GM10248 (cell line): ENCODE data around the gene CSNK1D.

Experiments used
- CTCF ChIA-PET: fragments of 300-600 bp; sonication (Branson Sonifier 250); formaldehyde crosslinking; extraction: SDS; loops from one replicate; lab custom pipeline; 2021; ENCODE audit warnings: antibody characterized with exemption; lab: Yijun Ruan, JAX
- POLR2A ChIA-PET: fragments of 350-650 bp; sonication (Branson Sonifier 250); formaldehyde crosslinking; extraction: SDS; loops from one replicate; lab custom pipeline; 2020; ENCODE audit warnings: antibody characterized with exemption; lab: Yijun Ruan, JAX
- DNase-seq: peaks from one replicate; pipeline ENCODE4 v3.0.0; 2012; ENCODE audit errors: extremely low spot score
- TF ChIP-seq, protein P1 (sequence below): IDR thresholded peaks from 2 replicates; pipeline ENCODE4 v1.5.1; 2012; ENCODE audit warnings: mild to moderate bottlenecking, low read depth; ENCODE audit errors: extremely low read depth, missing control alignments, control extremely low read depth

Gene CSNK1D

DNA sequence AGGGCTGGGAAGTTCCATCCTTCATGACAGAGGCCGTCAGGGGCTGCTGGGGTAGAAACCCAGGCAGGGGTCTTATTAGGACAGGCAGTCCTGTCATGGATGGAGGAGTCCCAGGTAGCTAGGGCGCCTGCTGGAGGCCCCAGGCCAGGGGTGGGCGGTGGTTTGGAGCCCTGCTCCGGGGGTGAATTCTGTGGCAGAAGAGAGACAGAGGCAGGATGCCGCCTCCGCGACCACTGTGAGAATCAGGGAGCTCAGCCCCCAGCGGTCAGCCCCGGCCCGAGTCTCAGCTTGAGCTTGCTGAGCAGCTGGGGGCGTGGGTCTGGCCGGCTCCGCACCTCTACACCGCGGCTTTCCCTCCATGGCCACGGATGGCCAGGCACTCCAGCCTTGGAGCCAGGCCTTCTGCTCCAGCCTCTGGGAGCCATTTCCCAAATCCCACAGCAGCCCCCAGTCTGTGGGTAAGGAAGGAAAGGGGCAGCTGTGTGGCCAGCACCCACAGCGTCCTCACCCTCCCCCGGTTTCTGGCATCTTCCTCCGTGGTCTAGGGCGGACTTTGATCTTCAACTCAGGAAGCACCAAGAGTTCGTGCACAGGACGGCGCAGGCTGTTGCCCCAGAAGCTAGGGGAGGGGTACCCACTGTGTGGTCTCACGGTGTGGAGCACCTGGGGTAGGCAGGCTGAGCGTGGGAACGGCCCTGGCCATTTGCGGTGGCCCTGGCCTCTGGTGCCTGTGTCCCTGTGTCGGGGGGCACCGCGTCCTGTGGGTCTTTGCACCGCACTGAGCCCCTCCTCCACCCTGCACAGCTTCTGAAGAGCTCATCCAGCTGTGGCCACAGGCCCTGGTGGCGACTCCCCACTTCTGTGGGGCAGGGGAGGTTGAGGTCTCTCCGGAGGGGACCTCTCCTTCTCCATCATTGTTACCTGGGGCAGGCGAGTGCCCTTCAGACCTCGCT is 29.8 kb upstream of the CSNK1D start:
- CTCF ChIA-PET = interaction anchor here (0.5 to 2.8 kb wide), 7 partner anchors 8 to 273 kb away, joined by 3 to 10 read pairs (median 3); no protein-coding TSS in a partner anchor
- POLR2A ChIA-PET = interaction anchor here (1.5 kb wide), 1 partner anchor 74 kb away, joined by 5 read pairs; the partner anchor contains the start of gene SLC16A3
- TF ChIP-seq, protein P1, sequence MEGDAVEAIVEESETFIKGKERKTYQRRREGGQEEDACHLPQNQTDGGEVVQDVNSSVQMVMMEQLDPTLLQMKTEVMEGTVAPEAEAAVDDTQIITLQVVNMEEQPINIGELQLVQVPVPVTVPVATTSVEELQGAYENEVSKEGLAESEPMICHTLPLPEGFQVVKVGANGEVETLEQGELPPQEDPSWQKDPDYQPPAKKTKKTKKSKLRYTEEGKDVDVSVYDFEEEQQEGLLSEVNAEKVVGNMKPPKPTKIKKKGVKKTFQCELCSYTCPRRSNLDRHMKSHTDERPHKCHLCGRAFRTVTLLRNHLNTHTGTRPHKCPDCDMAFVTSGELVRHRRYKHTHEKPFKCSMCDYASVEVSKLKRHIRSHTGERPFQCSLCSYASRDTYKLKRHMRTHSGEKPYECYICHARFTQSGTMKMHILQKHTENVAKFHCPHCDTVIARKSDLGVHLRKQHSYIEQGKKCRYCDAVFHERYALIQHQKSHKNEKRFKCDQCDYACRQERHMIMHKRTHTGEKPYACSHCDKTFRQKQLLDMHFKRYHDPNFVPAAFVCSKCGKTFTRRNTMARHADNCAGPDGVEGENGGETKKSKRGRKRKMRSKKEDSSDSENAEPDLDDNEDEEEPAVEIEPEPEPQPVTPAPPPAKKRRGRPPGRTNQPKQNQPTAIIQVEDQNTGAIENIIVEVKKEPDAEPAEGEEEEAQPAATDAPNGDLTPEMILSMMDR = no peak
- DNase-seq = no peak

DNA sequence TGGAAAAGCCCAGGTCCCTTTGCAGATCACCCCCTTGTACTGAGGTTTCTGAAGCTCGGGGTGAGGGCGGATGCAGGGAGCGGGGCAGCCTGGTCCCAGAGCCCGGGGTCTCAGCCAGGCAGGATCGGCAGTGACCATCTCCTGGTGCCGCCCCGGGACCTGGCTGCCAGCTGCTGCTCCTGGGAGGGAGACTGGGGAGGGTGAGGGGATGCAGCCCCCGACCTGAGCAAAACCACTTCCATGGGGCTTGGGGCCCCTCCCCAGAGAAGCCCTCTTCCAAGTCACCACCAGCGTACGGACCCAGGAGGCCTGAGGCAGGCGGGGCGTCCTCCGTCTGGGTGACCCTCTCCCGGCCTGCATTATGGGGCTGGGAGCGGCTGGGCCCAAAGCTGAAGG is 29.1 kb upstream of the CSNK1D start:
- TF ChIP-seq, protein P1 = no peak
- CTCF ChIA-PET = interaction anchor here (0.6 to 6.8 kb wide), 7 partner anchors 9 to 272 kb away, joined by 3 to 59 read pairs (median 3); no protein-coding TSS in a partner anchor
- POLR2A ChIA-PET = interaction anchor here (1.0 to 1.5 kb wide), 2 partner anchors 10 to 74 kb away, joined by 3 to 5 read pairs; partner anchors contain the start of gene SLC16A3
- DNase-seq = no peak

DNA sequence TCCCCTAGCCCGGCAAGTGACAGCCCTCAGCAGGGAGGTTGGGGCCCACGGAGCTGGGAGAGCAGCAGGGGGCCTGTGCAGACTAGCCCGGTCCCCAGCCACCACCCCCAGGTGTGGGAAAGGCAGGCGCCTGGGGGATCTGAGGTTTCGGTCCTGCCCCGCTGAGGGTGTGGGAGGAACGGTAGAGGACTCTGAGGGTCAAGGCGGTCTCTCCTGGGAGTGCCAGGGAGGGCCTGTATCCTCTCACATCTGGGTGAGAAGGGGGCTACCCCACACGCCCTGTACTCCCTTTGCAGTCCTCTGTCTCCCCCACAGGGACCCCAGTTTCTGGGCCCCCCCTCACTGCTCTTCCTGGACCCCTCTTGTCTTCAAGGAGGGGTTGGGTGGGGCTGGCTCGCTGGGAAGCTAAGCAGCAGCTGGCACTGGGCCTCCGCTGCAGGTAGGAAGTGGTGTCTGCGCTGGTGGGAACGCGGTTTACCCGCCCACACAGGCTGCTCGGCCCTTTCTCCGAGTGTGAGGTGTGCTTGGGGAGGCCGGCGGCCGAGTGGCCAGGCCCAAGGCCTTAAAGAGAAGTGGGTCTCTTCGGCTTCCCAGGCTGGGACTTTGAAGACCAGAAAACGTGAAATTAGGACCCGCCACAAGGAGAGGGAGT is 28.5 kb upstream of the CSNK1D start:
- DNase-seq = peak; percentile 84
- ChIA-PET CTCF (interaction anchor here (0.5 to 6.8 kb wide), 11 partner anchors 10 to 272 kb away, joined by 3 to 59 read pairs (median 3); partner anchors contain the start of gene CD7), POLR2A (interaction anchor here (1.0 to 1.5 kb wide), 2 partner anchors 9 to 73 kb away, joined by 3 to 5 read pairs; partner anchors contain the start of gene SLC16A3)
- TF ChIP-seq, protein P1 = no peak

DNA sequence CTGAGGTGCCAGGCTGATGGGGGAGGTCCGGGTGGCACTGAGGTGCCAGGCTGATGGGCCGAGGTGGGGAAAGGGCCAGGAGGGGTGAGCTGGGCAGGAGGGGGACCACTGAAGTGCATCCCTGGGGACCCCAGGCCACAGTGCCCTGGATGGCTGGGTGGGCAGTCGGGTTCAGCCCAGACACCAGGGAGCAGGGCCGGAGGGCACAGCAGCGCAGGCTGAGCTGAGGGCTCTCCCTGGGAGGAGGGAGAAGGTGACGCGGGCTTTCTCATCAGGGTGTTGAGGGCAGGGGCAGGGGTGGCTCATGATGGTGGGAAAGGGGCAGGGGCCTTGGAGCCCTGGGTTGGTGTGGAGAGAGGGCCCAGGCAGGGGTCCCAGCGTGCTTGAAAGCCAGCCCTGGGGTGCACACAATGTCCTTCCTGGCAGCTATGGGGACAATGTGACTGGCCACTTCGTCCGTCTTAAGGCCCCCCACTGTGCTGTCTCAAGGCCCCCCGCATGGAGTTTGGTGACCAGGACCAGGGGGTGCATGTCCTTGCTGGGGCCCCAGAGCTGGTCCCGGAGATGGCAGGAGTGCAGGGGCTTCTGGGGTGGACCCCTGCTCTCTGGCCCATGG is 27.9 kb upstream of the CSNK1D start:
- CTCF ChIA-PET = interaction anchor here (0.5 to 6.8 kb wide), 15 partner anchors 10 to 271 kb away, joined by 3 to 59 read pairs (median 4); partner anchors contain the start of genes CD7 and CSNK1D
- POLR2A ChIA-PET = interaction anchor here (0.5 to 1.5 kb wide), 3 partner anchors 9 to 72 kb away, joined by 3 to 5 read pairs (median 5); partner anchors contain the start of gene SLC16A3
- no peak for DNase-seq
- TF ChIP-seq, protein P1 = no peak

DNA sequence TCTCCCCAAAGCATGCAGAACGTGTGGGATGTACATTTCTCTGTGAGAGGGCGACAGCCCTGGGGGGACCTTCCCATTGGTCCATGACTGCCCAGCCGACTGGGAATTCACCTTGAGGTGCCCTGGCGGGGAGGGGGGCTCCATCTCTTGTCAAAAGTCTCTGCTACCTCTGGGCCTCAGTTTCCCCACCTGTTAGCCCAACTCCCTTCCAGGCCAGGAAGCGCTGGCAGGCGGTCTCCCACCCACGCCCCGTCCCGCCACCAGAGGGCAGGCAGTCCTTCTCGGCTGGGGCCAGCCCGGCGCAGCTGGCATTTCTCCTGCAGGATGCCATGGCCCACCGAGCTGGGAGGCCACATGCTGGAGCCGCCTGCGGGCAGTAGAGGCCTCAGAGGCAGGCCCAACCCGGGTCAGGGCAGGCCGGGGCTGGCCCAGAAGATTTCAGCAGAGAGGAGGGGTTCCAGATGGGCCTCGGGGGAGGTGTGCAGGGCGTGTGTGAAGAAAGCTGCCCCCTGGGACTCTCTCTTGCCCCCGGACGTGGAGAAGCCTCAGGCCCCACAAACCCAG is 27.3 kb upstream of the CSNK1D start:
- DNase-seq = peak; percentile 73
- TF ChIP-seq, protein P1 = peak; percentile 85
- ChIA-PET POLR2A (interaction anchor here (0.5 kb wide), 1 partner anchor 32 kb away, joined by 5 read pairs; no protein-coding TSS in a partner anchor), CTCF (interaction anchor here (0.6 to 6.8 kb wide), 14 partner anchors 9 to 100 kb away, joined by 3 to 59 read pairs (median 4); partner anchors contain the start of genes CD7 and CSNK1D)
